ENCODE results near the gene ME3.

Gene ME3

GRCh38 chr11:86489442-86489841 is 183.0 kb downstream of the ME3 start:
- DNase-seq (ENCODE audit: low read depth in 2 of 2), result no peak

DNA sequence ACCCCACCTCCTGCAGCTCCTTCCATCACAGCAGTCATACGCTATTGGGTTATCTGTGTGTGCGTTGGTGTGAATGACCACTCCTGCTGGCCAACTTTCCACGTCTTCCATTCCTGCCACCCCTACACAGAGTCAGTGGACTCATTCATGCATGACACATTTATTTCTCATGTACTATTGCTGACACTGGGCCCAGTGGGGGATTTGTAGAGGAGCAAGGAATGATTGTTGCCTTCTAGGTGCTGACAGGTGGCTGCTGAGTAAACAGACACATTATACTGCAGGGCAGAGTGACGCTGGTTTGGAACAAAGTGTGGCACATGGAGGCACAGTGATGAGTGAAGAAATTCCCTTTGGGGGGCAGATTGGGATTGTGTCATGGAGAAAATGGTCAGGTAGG is 183.9 kb downstream of the ME3 start:
- no peak for DNase-seq (ENCODE audit: low read depth in 2 of 2)

GRCh38 chr11:86487671-86488070 is 184.7 kb downstream of the ME3 start:
- DNase-seq (ENCODE audit: low read depth in 2 of 2), result no peak

GRCh38 chr11:86486261-86487030 is 186.0 kb downstream of the ME3 start:
- no peak for DNase-seq (ENCODE audit: low read depth in 2 of 2)

DNA sequence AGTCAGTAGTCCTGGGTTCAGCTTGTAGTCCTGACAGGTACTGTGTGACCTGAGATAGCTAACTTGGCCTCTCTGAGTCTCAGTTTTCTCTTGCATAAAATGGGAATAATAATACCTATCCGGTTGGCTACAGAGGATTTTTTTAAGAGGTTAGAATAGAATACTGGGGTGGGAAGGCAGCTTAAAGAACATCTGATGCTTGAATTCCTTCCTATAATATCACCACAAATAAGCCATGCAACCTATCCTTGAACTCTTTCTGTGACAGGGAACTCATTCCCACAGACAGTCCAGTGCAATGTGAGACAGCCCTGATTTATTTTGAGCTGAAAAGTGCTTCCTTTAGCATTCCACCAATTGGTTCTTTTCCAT is 187.6 kb downstream of the ME3 start:
- no peak for DNase-seq (ENCODE audit: low read depth in 2 of 2)

GRCh38 chr11:86483940-86484794 is 188.2 kb downstream of the ME3 start:
- peak; percentile 97 to 98 for DNase-seq (ENCODE audit: low read depth in 2 of 2)

GRCh38 chr11:86483610-86483939 is 188.8 kb downstream of the ME3 start:
- no peak for DNase-seq (ENCODE audit: low read depth in 2 of 2)

GRCh38 chr11:86482692-86483091 is 189.7 kb downstream of the ME3 start:
- DNase-seq (ENCODE audit: low read depth in 2 of 2), result no peak

DNA sequence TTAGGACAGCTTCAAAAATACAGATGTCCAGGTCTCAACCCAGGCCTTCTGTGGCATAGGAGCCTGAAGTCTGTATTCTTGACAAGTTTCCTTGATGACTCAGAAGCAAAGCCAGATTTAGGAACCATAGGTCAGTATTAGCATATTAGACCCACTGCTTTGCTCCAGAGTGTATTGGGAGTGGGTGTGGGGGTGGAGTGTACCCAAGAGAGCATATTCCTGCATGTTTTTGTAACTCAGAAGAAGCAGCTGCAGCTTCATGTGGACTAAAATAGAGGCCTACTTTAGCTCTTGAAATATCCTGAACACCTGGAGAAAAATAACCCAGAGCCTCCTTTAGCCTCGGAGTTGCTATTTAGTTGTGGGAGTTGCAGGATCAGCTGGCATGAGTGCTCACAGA is 191.0 kb downstream of the ME3 start:
- DNase-seq (ENCODE audit: low read depth in 2 of 2), result no peak

DNA sequence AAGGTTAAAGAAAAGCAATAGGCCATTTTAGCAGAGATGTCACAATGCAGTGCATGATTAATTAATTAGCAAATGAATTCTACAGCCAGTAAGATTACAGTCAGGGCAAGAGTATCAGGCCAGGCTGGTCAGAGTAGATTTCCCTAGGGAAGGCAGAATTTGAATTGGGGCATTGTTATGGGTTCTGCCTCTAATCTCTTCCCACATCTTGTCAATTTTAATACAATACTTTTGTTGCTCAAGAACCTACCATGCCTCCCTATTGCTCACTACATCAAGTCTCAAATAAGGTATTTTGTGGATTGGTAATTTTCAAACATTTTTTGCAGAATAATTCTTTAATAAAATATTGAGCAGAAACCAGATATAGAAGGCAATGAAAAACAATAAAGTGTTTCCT is 194.1 kb downstream of the ME3 start:
- no peak for DNase-seq (ENCODE audit: low read depth in 2 of 2)

DNA sequence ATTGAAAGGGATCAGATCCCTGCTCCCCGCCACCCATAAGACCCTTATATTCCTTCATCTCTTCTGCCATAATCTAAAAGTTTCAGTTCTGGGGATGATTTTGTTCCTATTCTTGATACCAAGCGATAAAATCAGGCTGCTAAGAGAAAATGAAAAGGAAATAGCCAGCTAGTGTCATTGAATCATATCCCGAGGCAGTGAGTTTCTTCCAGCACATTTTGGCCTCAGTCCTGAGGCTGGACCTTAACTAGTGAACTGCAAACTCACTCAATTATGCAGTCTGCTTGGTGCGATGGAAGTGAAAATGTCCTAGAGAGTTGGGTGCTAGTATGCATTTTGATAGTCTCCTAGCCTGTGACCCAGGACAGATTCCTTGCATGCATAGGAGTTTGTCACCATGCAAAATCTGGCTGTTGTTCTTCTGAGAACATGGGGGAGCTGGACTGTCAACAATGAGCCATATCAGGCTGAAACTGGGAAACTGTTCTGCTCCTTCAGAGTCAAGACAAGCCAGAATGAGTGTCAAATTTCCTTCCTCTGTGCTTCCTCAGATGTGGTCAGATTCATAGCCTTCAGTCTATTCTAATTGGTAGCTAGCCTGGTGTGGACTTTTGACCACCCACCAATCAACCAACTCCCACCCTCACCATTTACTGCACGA is 194.8 kb downstream of the ME3 start:
- DNase-seq (ENCODE audit: low read depth in 2 of 2), result no peak

DNA sequence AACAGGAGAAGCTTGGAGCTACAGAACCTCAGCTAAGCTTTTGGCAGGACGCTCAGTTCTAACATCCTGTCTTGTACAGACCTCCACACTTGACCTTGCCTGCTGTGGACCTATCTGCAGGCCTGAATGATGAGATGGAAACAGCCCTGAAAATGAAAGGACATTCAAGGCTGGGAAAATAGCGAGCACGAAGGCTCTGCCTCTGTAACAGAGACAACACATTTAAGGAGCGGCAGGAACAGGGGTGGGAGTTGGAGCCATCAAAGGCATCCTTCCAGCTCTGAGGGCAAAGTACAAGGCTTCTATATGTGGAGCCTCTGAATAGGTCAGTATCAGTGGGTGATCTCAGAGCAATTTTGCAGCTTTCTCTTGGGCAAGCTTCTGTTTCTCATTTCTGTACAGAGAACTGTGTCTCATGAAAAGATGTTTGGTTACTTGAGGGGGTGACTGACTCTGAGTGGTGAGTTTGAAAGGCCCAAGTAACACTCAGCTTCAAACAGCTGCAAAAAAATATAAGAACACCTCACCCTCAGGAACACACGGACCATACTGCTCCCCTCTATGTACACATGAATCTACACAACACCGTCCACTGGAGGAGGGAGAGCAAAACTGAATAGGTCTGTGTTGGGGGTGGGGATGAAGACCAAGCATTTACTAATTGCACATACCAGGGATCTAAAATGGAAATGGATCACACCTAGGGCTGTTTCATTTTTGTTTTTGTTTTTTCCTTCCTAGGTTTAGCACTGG is 196.1 kb downstream of the ME3 start:
- DNase-seq (ENCODE audit: low read depth in 2 of 2), result no peak

DNA sequence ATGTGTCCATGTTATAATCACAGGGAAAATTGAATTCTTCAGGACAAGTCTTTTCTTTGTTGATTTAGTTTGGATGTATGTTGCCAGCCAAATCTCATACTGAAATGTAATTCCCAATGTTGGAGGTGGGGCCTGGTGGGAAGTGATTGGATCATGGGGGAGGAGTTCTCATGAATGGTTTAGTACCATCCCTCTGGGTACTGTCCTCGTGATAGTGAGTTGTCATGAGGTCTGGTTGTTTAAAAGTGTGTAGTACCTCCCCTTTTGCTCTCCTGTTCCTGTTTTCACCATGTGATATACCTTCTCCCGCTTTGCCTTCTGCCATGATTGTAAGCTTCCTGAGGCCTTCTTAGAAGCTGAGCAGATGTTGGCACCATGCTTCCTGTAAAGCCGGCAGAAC is 197.4 kb downstream of the ME3 start:
- no peak for DNase-seq (ENCODE audit: low read depth in 2 of 2)

- DNase-seq (ENCODE audit: low read depth in 2 of 2), result no peak
Measured at GRCh38 chr11:86473991-86474833, 198.2 kb downstream of the ME3 start.

GRCh38 chr11:86469491-86470388 is 202.7 kb downstream of the ME3 start:
- DNase-seq (ENCODE audit: low read depth in 2 of 2), result no peak

DNA sequence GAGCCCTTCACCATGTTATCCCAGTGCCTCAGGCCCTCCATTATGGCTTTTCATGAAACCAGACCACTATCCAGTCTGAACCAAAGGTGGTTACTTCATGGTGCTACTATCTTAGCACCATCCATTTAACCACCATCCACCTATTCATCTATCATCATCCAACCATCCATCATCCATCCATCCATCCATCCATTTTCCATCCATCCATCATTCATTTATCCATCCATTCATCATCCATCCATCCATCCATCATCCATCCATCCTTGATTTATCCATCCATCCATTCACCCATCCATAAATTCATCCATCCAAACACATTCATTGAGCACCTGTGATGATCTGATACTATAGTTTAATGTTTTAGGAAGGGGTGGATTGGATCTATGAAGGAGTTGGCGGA is 204.2 kb downstream of the ME3 start:
- DNase-seq (ENCODE audit: low read depth in 2 of 2), result no peak

- no peak for DNase-seq (ENCODE audit: low read depth in 2 of 2)
Measured at GRCh38 chr11:86464509-86465221, 207.8 kb downstream of the ME3 start.

DNA sequence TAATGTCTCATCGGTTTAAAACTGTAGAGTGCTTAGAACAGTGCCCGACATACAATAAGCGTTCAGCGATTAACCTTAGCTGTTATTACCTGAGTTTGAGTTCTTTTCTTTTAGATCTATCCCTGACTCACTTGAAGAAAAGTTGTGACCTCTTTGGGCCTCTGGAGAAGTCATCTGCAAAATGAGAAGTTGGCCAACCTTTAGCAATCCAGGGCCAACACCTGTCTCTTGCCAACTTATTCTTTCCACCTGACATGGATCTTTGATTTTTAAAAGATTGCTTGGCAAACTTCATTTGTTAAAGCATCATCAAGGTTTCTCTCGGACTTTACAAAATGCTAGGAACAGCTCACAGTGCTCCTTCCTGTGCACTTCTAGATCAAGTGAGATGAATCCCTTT is 208.5 kb downstream of the ME3 start:
- no peak for DNase-seq (ENCODE audit: low read depth in 2 of 2)

GRCh38 chr11:86463120-86463519 is 209.3 kb downstream of the ME3 start:
- DNase-seq (ENCODE audit: low read depth in 2 of 2), result no peak
